ENCODE results near the gene LRRC45. TPM values are rescaled to one million over a fixed set of nuclear protein-coding genes. Genes with fewer than 3 reads are reported as not detected.

LRRC45 gene
- total and polyA plus RNA-seq, 12 donors = 1.2 to 24.5 (median 12.6) TPM

DNA sequence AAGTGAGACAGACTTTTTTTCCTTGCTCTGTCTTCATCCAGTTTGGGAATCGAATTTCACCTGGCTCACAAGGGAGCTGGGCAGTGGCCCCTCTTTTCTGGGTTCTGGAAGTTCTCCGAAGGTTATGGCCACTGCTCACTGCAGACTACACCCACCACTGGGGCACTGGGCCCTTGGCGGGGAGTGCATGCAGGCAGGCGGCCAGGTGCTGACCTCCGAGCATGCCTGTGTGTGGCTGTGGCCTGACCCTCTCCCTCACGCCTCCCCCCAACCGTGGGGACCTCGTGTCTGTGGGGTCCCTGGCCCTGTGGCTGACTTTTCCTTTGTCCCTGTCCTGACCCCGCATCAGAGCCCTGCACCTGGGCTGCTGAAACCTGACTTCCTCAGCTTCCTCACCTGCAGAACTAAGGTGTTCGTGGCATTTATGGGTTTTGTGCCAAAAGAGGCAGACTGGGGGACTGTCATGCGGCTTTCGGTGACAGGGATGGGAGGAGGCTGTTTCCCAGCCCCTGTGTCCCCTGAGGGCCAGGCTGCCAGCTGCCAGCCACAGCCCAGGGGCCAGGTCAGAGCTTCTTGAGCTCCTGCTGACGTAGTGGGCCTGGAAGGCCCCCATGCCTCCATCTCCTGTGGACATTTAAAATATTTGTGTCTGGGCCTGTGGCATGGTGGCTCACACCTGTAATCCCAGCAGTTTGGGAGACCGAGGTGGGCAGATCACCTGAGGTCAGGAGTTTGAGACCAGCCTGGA lies 24.2 kb upstream of the LRRC45 start:
- TF ChIP-seq, protein P1, sequence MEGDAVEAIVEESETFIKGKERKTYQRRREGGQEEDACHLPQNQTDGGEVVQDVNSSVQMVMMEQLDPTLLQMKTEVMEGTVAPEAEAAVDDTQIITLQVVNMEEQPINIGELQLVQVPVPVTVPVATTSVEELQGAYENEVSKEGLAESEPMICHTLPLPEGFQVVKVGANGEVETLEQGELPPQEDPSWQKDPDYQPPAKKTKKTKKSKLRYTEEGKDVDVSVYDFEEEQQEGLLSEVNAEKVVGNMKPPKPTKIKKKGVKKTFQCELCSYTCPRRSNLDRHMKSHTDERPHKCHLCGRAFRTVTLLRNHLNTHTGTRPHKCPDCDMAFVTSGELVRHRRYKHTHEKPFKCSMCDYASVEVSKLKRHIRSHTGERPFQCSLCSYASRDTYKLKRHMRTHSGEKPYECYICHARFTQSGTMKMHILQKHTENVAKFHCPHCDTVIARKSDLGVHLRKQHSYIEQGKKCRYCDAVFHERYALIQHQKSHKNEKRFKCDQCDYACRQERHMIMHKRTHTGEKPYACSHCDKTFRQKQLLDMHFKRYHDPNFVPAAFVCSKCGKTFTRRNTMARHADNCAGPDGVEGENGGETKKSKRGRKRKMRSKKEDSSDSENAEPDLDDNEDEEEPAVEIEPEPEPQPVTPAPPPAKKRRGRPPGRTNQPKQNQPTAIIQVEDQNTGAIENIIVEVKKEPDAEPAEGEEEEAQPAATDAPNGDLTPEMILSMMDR (IDR thresholded peaks at IDR 0.05) = no peak
- TF ChIP-seq POLR2A (IDR thresholded peaks at IDR 0.05) = no peak
- peaks cover 4 to 8% of the 10 kb centered on the region in 2 donors for H3K4me1 ChIP-seq (replicated peaks in 1 of 2)
- no peak overlapping the region for H3K27ac ChIP-seq
- intact Hi-C loops (cut with DNase I) = no loop called here
- no peaks in the 10 kb centered on the region for H3K36me3 ChIP-seq (replicated peaks in 1 of 2)
- H3K4me3 ChIP-seq = no peak overlapping the region
- no peak for DNase-seq
- no peaks in the 10 kb centered on the region for H3K27me3 ChIP-seq
- 78 to 96% (median 89%) methylated on average over 9 to 14 of the region's 14 CpGs for WGBS, 4 donors
- no peaks in the 10 kb centered on the region for H3K9me3 ChIP-seq (replicated peaks in 1 of 3)

DNA sequence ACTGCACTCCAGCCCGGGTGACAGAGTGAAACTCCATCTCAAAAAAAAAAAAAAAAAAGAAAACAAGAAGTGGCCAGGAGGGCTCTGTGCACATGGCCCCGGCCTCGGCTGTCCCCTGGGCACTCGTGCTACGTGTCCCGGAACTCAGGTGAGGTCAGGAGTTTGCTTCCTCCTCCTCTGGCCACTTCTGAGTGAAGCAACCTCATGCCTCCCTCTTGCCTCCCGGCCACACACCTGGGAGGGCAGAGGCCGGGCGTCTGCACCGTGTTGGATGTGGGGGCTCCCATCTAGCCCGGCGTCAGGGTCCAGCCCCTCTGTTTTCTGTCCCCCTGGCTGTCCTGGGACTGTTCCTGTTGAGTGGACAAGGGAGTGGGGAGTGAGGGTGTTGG lies 23.5 kb upstream of the LRRC45 start:
- Histone ChIP-seq H3K4me1 (replicated peaks in 1 of 2) (peaks cover 4 to 12% of the 10 kb centered on the region in 2 donors), H3K27me3 (no peaks in the 10 kb centered on the region), H3K36me3 (replicated peaks in 1 of 2) (no peaks in the 10 kb centered on the region), H3K27ac (no peak overlapping the region), H3K4me3 (no peak overlapping the region), H3K9me3 (replicated peaks in 1 of 3) (no peaks in the 10 kb centered on the region)
- no peak for DNase-seq
- TF ChIP-seq, protein P1 (IDR thresholded peaks at IDR 0.05) = no peak
- TF ChIP-seq POLR2A (IDR thresholded peaks at IDR 0.05) = no peak
- intact Hi-C loops (cut with DNase I) = no loop called here
- 93 to 95% (median 93%) methylated on average over 9 to 12 of the region's 12 CpGs for WGBS, 4 donors

DNA sequence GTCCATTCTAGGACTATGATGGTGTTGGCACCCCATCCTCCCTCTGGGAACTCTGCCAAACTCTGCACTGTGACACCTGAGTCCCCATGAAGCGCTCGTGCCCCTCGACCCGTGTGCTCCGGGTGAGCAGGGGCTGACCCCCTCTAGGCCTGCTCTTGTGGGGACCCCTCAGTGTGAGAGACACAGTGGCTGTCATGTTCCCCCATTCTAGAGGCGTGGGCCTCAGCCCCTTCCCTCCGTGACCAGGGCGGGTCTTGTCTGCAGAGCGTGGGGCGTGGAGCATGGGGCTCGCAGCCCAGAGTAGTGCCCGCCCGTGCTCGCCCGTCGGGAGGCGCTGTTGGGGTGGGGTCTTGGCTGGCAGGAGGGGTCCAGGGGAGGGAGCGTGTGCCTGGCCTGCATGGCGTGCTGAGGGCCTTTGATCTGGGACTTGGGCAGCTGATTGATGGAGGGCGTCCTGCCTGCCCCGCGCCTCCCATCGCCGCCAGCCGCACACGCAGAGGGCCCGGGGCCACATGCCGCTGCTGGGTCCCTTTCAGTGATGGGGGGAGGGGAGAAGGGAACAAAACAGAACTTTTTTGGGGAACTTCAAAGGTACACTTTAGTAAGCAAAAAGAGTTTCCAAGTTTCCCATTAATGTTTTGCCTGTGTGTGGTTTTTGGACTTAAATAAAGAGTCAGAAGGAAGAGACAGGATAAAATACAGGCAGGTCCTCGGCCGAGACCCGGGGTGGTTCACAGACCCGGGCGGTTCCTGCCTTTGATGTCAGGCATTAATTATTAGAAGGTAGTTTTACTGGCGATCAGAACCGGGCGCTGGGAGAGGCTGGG lies 22.9 kb upstream of the LRRC45 start:
- H3K27ac ChIP-seq = no peak overlapping the region
- 80 to 89% (median 84%) methylated on average over 17 to 36 of the region's 36 CpGs for WGBS, 4 donors
- intact Hi-C loops (cut with DNase I) = no loop called here
- TF ChIP-seq, protein P1 (IDR thresholded peaks at IDR 0.05) = no peak
- no peak for TF ChIP-seq POLR2A (IDR thresholded peaks at IDR 0.05)
- H3K36me3 ChIP-seq (replicated peaks in 1 of 2) = no peaks in the 10 kb centered on the region
- no peaks in the 10 kb centered on the region for H3K9me3 ChIP-seq (replicated peaks in 1 of 3)
- no peak overlapping the region for H3K4me3 ChIP-seq
- H3K27me3 ChIP-seq = no peaks in the 10 kb centered on the region
- H3K4me1 ChIP-seq (replicated peaks in 1 of 2) = peaks cover 4 to 12% of the 10 kb centered on the region in 2 donors
- DNase-seq = no peak

DNA sequence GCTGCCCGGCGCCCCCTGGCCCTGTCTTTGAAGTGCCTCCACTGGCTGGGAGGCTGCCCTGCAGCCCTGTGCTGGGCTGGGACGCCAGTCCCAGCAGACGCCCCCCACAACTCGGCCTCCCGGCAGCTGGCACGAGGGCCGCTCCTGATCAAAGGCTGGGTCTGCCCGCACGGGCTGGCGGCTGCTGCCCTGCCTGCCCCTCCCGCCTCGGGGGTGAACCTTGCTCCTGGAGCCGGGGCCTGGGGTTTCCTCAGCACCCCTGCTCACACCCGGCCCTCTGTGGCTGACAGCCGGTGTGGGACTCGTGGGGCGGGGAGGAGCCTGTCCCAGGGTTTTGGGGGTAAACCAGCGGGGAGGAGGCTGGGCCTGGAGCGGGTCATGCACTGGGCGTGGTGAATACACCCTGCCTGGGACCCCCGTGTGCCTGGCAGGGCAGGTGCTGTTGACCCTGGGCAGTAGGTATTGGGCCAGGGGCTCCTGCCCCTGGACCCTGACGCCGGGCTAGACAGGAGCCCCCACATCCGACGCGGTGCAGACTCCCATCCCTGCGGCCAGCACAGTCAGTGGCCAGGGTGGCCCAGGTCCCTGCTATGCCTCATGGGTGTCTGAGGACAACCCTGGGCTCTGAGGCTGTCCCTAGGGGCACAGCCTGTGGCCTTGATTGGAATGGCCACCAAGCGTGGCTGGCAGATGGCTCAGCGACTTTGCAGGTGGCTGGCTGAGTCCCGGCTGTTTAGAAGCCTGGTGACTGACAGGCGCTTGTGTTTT lies 22.1 kb upstream of the LRRC45 start:
- H3K9me3 ChIP-seq (replicated peaks in 1 of 3) = no peaks in the 10 kb centered on the region
- 81 to 89% (median 86%) methylated on average over 9 to 32 of the region's 32 CpGs for WGBS, 4 donors
- no peak overlapping the region for H3K27ac ChIP-seq
- intact Hi-C loops (cut with DNase I) = no loop called here
- TF ChIP-seq POLR2A (IDR thresholded peaks at IDR 0.05) = no peak
- TF ChIP-seq, protein P1 (IDR thresholded peaks at IDR 0.05) = no peak
- peaks cover 4 to 12% of the 10 kb centered on the region in 2 donors for H3K4me1 ChIP-seq (replicated peaks in 1 of 2)
- H3K27me3 ChIP-seq = no peaks in the 10 kb centered on the region
- H3K4me3 ChIP-seq = no peak overlapping the region
- H3K36me3 ChIP-seq (replicated peaks in 1 of 2) = no peaks in the 10 kb centered on the region
- no peak for DNase-seq

Measured in adrenal gland (tissue), 12 donors.